GM12872 (cell line): Measurements from ENCODE around the gene TTLL6.

Source experiments
- CTCF ChIP-seq: IDR thresholded peaks from 3 replicates; pipeline ENCODE4 v1.5.1; 2011; ENCODE audit warnings: low read depth, mild to moderate bottlenecking, low read length, moderate library complexity; ENCODE audit not compliant: insufficient read depth

The TTLL6 gene

GRCh38 chr17:48722915-48723422 lies 94.1 kb downstream of the TTLL6 start, which contains the start of gene PRAC2:
Gene PRAC2 (plus strand): TSS chr17:48723185. CDS start chr17:48724411, 1,226 bp downstream.
- TF ChIP-seq CTCF: no peak

DNA sequence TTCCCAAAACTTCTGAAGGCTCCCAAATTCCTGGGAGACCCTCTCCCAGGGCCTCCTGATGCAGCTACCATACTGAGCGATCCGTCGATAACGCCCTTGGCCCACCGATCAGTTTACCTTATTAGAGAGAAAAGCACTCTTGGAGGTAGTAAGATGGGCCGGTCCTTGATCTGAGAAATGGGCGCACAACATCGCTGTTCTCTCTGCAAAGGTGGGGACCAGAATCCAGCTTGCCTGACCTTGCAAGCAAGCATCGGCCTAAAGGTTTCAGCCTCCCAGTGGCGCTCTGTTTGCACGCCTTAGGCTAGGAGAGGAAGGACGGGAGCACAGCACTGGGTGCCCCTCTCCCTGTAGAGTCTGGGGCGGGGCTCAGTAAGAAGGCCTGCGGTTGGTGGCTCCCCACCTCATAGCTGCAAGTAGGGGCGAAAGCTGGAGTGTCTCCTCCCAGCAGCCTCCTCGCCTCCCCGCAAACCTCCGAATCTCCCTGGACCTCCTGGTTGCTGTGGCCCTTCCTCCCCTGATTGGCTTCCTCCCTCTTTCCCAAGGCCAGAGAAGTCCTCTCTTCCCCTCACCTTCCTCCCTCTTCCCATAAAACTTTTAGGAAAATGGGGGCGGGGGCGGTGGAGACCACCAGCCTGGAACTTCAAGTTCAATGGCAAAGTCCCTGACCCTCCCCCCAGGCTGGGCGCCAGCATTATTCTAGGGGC lies 94.7 kb downstream of the TTLL6 start, which contains the start of gene PRAC1:
Gene PRAC1, minus strand, starts transcription at position 318 of the 707 bp plus-strand sequence. Its CDS starts 126 bp downstream, at position 192.
- TF ChIP-seq CTCF: no peak

DNA sequence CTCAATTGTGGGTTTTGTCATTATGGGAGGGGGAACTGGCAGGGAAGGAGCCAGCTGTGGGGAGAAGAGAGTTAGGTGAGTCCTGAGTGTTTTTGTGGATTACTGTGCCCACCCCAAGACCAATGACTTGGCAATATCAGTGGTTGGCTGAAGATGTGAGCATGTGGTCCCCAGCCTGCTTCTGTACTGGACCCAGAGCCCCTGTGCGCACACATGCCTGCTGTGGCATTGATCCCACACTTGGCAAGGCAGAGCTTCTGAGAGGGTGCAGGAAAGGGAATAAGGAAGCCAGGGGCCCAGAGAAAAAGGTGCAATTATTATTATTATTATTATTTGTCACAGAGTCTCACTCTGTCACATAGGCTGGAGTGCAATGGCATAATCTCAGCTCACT lies 96.0 kb downstream of the TTLL6 start:
- TF ChIP-seq CTCF: no peak

DNA sequence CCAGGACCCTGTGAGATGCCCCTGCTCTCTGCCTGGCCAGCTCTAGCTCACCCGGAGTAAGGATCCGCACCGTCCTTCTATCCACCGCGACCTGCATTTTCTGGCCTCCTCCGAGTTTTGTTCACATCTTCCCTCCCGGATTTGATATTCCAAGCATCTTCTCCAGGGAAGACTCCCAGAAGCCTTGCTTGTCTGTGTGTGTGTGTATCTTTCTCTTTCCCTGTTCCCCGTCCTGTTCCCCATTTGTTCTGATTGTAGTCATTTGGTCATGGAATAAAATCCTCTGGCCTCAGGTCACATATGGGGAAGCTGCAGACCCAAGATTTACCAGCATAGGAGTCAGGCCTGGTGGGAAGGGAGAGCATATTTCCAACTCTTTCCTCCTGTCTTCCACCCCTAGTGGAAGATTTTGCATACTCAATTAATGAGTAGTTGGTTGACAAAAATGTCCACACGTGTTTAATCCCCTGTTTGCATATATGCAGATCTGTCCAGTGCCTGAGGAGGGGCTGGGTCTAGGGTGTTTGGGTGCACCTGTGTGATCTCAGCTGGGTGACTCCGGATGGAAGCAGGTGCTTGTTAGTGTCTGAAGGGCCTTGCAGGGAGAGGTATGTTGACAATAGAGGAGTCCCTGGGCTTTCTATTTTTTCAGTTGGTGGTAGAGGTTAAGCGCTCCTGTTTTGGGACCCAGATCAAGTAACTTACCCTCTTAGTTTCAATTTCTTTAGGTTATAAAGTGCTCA lies 96.6 kb downstream of the TTLL6 start:
- no peak for TF ChIP-seq CTCF

DNA sequence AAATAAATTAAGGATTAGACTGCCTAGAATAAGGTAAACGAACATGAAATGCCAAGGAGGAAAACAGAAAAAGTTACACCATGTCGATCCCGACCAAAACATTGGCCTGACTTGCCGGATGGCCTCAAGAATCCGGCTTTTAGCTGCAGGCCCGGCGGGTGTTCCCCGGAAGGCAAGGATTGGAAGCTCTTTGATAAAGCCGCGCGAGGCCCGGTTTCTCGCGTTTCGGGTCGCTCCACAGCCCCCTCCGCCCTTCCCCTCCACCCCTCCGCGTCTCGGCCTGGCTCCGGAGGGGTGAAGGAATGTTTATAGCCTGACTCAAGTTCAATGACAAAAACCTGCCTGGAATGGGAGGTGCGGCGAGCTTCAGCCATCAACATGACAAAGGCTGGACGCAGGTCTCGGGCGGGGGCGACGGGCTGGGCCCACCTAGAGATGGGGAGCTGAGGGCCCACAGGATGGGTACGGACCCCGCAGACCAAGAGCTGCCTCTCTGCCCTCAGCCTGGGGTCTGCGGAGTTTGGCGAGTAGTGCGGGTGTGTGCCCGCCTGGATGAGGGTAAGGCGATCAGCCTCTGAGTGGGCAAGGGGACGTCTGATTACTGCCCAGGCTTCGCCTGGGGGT lies 97.3 kb downstream of the TTLL6 start:
- TF ChIP-seq CTCF: no peak

DNA sequence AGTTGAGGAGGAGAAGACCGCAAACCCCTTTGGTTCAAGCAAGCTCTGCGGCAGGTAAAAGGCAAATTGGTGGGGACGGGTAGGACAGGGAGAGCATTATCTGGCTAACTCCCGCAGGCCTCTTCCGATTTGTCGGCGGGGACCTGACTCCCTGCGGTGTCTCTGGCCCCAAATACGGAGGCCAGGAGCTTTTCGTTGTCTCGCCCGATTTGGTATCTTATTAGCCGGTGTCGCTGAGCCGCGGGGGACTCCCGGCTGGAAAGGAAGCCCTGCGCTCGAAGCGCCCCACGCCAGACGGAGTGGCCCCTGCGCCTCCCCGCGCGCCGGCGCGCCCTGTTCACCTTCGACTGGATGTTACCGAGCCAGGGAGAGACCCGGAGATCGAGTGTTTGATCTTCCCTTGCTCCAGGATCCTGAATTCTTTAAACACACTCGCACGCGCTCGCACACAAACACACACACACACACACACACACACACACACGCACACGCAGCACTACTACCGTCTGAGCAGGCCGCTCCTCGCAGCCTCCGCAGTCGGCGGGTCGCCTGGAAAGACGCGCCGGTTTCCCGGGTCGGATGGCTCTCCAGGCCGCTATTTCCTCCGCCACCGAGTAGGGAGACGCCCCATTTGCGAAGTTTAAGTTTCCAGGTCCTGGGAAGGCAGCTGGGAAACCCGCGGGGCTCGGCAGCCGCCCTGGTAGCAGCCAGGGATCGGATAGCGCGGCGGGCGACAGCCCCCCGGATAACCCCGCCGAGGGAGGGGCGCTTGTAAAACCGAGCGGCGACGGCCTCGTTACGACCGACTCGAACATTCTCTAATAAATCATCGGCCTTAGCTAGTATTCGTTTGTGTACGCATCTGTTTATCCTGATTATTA lies 98.0 kb downstream of the TTLL6 start:
- TF ChIP-seq CTCF: no peak
